H9 (cell line): Measurements from ENCODE around the gene DCANP1. TPM values are rescaled to one million over a fixed set of nuclear protein-coding genes. Genes with fewer than 3 reads are reported as not detected.

Experiments used
- DNase-seq: peaks from one replicate; pipeline ENCODE4 v3.0.0-alpha.2; 2017
- H2AFZ ChIP-seq: one replicate; pipeline ENCODE4 v1.6.1; 2013; ENCODE audit warnings: mild to moderate bottlenecking, low read length, control low read depth, moderate library complexity
- H2AK5ac ChIP-seq: 2 replicates; pipeline ENCODE4 v1.6.1; 2013; ENCODE audit warnings: low read length, control low read depth, mixed read lengths; ENCODE audit not compliant: insufficient read length
- H2BK120ac ChIP-seq: one replicate; pipeline ENCODE4 v1.6.1; 2013; ENCODE audit warnings: low read depth, mild to moderate bottlenecking, low read length, control low read depth, inconsistent platforms; ENCODE audit not compliant: poor library complexity, severe bottlenecking
- H2BK12ac ChIP-seq: 2 replicates; pipeline ENCODE4 v1.6.1; 2013; ENCODE audit warnings: low read length, control low read depth, mixed read lengths, low read depth; ENCODE audit not compliant: insufficient read length
- H2BK15ac ChIP-seq: 2 replicates; pipeline ENCODE4 v1.6.1; 2013; ENCODE audit warnings: low read depth, low read length, control low read depth
- H2BK20ac ChIP-seq: one replicate; pipeline ENCODE4 v1.6.1; 2013; ENCODE audit warnings: low read depth, mild to moderate bottlenecking, low read length, control low read depth, inconsistent platforms; ENCODE audit not compliant: poor library complexity, severe bottlenecking
- H2BK5ac ChIP-seq: 2 replicates; pipeline ENCODE4 v1.6.1; 2013; ENCODE audit warnings: low read length, control low read depth, mixed read lengths; ENCODE audit not compliant: insufficient read length
- H3K14ac ChIP-seq: 2 replicates; pipeline ENCODE4 v1.6.1; 2013; ENCODE audit warnings: low read length, control low read depth; ENCODE audit not compliant: insufficient read depth
- H3K18ac ChIP-seq: 2 replicates; pipeline ENCODE4 v1.6.1; 2013; ENCODE audit warnings: low read depth, mild to moderate bottlenecking, mixed read lengths, low read length, control low read depth; ENCODE audit not compliant: insufficient read length
- H3K23ac ChIP-seq: 2 replicates; pipeline ENCODE4 v1.6.1; 2013; ENCODE audit warnings: low read length, control low read depth, mixed read lengths, low read depth; ENCODE audit not compliant: insufficient read length
- H3K23me2 ChIP-seq: 2 replicates; pipeline ENCODE4 v1.6.1; 2013; ENCODE audit warnings: low read depth, mild to moderate bottlenecking, mixed read lengths, low read length, control low read depth; ENCODE audit not compliant: insufficient read length, poor library complexity, severe bottlenecking
- H3K27ac ChIP-seq: 2 replicates; pipeline ENCODE4 v1.5.1; 2013; ENCODE audit warnings: low read length, control low read depth, mixed read lengths, low read depth; ENCODE audit not compliant: insufficient read length
- H3K27me3 ChIP-seq: 2 replicates; pipeline ENCODE4 v1.6.1; 2013; ENCODE audit warnings: low read length, control low read depth, inconsistent platforms; ENCODE audit not compliant: insufficient read depth
- H3K4ac ChIP-seq: 2 replicates; pipeline ENCODE4 v1.6.1; 2013; ENCODE audit warnings: low read depth, mild to moderate bottlenecking, control low read depth, inconsistent platforms, low read length, moderate library complexity
- H3K4me1 ChIP-seq: 2 replicates; pipeline ENCODE4 v1.6.1; 2013; ENCODE audit warnings: low read length, control low read depth, inconsistent platforms; ENCODE audit not compliant: insufficient read depth
- H3K4me2 ChIP-seq: 2 replicates; pipeline ENCODE4 v1.6.1; 2013; ENCODE audit warnings: low read length, control low read depth, mixed read lengths; ENCODE audit not compliant: insufficient read length, insufficient read depth
- H3K56ac ChIP-seq: 2 replicates; pipeline ENCODE4 v1.6.1; 2013; ENCODE audit warnings: low read depth, mild to moderate bottlenecking, mixed read lengths, low read length, control low read depth; ENCODE audit not compliant: insufficient read length
- H3K79me1 ChIP-seq: 2 replicates; pipeline ENCODE4 v1.6.1; 2013; ENCODE audit warnings: low read depth, mild to moderate bottlenecking, moderate library complexity, low read length, control low read depth, inconsistent platforms; ENCODE audit not compliant: insufficient read depth, poor library complexity, severe bottlenecking
- H3K79me2 ChIP-seq: 2 replicates; pipeline ENCODE4 v1.6.1; 2013; ENCODE audit warnings: low read length, control low read depth, inconsistent platforms; ENCODE audit not compliant: insufficient read depth
- H3K9ac ChIP-seq: 2 replicates; pipeline ENCODE4 v1.6.1; 2013; ENCODE audit warnings: low read length, control low read depth, mixed read lengths; ENCODE audit not compliant: insufficient read length; ENCODE audit errors: extremely low read depth
- H3K9me3 ChIP-seq: one replicate; pipeline ENCODE4 v1.6.1; 2013; ENCODE audit warnings: low read depth, low read length, inconsistent platforms; ENCODE audit not compliant: control insufficient read depth
- H3T11ph ChIP-seq: one replicate; pipeline ENCODE4 v1.6.1; 2013; ENCODE audit warnings: mild to moderate bottlenecking, low read length, control low read depth, inconsistent platforms
- H4K20me1 ChIP-seq: one replicate; pipeline ENCODE4 v1.6.1; 2013; ENCODE audit not compliant: control insufficient read depth, insufficient read length, insufficient read depth
- H4K5ac ChIP-seq: 2 replicates; pipeline ENCODE4 v1.6.1; 2013; ENCODE audit warnings: low read depth, mild to moderate bottlenecking, mixed read lengths, low read length, control low read depth; ENCODE audit not compliant: insufficient read length
- H4K8ac ChIP-seq: replicated peaks from 2 replicates; pipeline ENCODE4 v1.6.1; 2013; ENCODE audit warnings: low read length, control low read depth, mixed read lengths, low read depth; ENCODE audit not compliant: insufficient read length
- H4K91ac ChIP-seq: 2 replicates; pipeline ENCODE4 v1.6.1; 2013; ENCODE audit warnings: low read depth, mild to moderate bottlenecking, moderate library complexity, mixed read lengths, low read length, control low read depth; ENCODE audit not compliant: insufficient read length
- H3K27ac Mint-ChIP-seq, 3 experiments: 2 replicates in 2 of 3; 3 replicates in 1 of 3; pipeline ENCODE4 v1.8.0; 2020 to 2021; ENCODE audit warnings: mixed read lengths in 3 of 3, mild to moderate bottlenecking in 1 of 3, moderate library complexity in 1 of 3
- H3K27me3 Mint-ChIP-seq: 2 replicates; pipeline ENCODE4 v1.8.0; 2021; ENCODE audit warnings: low read depth, mild to moderate bottlenecking, moderate library complexity, mixed read lengths
- H3K36me3 Mint-ChIP-seq, 3 experiments: 2 replicates in 2 of 3; 3 replicates in 1 of 3; pipeline ENCODE4 v1.8.0; 2020 to 2021; ENCODE audit warnings: low read depth in 3 of 3, mixed read lengths in 3 of 3; ENCODE audit not compliant: insufficient read depth in 1 of 3
- H3K4me1 Mint-ChIP-seq, 2 experiments: 2 replicates each; pipeline ENCODE4 v1.8.0; 2020; ENCODE audit warnings: mixed read lengths in 2 of 2
- H3K4me3 Mint-ChIP-seq, 2 experiments: 2 replicates in 1 of 2; 3 replicates in 1 of 2; pipeline ENCODE4 v1.8.0; 2020 to 2021; ENCODE audit warnings: mild to moderate bottlenecking in 2 of 2, mixed read lengths in 2 of 2, moderate library complexity in 1 of 2
- H3K9me3 Mint-ChIP-seq, 2 experiments: 2 replicates in 1 of 2; 3 replicates in 1 of 2; pipeline ENCODE4 v1.8.0; 2020; ENCODE audit warnings: mild to moderate bottlenecking in 2 of 2, mixed read lengths in 2 of 2, moderate library complexity in 1 of 2
- WGBS: extraction: QIAGEN DNeasy Blood & Tissue Kit; methylation state at CpG from one replicate; pipeline ENCODE4 v1.1.7; 2013; ENCODE audit warnings: missing lambda C conversion rate, low lambda C conversion rate, mixed read lengths; ENCODE audit not compliant: insufficient read length; ENCODE audit errors: extremely low coverage; 5-methylcytosine and 5-hydroxymethylcytosine counted together
- total RNA-seq: library from RNA; stranded (reverse); gene quantifications from 2 replicates; pipeline ENCODE4 v1.2.1, GENCODE V29; 2021
- TF ChIP-seq, protein P1 (sequence below): fragments of 200-600 bp; sonication (generic); conservative IDR thresholded peaks from 3 replicates; pipeline ENCODE4 v1.8.0; 2021; ENCODE audit warnings: antibody characterized with exemption, mild to moderate bottlenecking

The DCANP1 gene
- total RNA-seq, 1 experiment from 2014 or later = not detected

DNA sequence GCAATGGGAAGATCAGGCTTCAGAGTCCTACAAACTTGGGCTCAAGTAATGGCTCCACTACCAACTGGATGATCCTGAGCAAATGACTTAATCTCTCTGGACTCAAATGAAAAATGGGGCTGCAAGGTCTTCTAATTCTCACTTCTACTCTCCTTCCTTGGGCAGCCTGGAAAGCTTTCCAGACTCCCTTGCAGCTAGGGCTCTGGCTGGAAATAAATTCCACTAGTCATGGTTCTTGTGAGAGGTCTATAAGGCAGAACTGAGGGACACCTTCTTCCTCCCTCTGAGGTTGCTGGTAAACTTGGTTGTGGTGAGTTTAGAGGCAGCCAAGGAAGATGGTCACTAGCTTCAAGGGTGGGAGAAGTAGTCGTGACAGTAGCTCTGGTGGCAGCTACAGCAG lies 18.6 kb downstream of the DCANP1 start:
- Histone ChIP-seq H4K91ac (no peak overlapping the region), H3K23me2 (no peaks in the 10 kb centered on the region), H3K27ac (no peak overlapping the region), H3K9me3 (peaks cover 5% of the 10 kb centered on the region), H4K8ac (no peak overlapping the region), H2BK12ac (no peak overlapping the region), H4K20me1 (no peaks in the 10 kb centered on the region), H3K18ac (no peak overlapping the region), H2BK120ac (no peak overlapping the region), H3K27me3 (no peaks in the 10 kb centered on the region), H2BK20ac (no peak overlapping the region), H3K9ac (no peak overlapping the region), H2BK15ac (no peak overlapping the region), H3K4me2 (no peak overlapping the region), H3T11ph (no peak overlapping the region), H4K5ac (no peak overlapping the region), H3K79me2 (no peaks in the 10 kb centered on the region), H2AK5ac (no peak overlapping the region), H3K14ac (no peak overlapping the region), H2AFZ (no peak overlapping the region), H3K4me1 (no peaks in the 10 kb centered on the region), H3K79me1 (no peaks in the 10 kb centered on the region), H2BK5ac (no peak overlapping the region), H3K56ac (no peak overlapping the region), H3K4ac (no peak overlapping the region), H3K23ac (no peak overlapping the region)
- no CpG with 5 or more reads among the region's 1 CpG for WGBS
- DNase-seq = no peak
- Mint-ChIP-seq H3K27me3 (peaks cover 36% of the 10 kb centered on the region), H3K9me3 (peaks cover 10 to 14% of the 10 kb centered on the region in 2 experiments), H3K36me3 (peaks cover 2 to 11% (median 5%) of the 10 kb centered on the region in 3 experiments; a peak in 4 of 7 replicates), H3K27ac (no peak overlapping the region), H3K4me3 (no peak overlapping the region), H3K4me1 (peaks cover 0 to under 1% of the 10 kb centered on the region in 2 experiments; a peak in 1 of 4 replicates)
- TF ChIP-seq, protein P1, sequence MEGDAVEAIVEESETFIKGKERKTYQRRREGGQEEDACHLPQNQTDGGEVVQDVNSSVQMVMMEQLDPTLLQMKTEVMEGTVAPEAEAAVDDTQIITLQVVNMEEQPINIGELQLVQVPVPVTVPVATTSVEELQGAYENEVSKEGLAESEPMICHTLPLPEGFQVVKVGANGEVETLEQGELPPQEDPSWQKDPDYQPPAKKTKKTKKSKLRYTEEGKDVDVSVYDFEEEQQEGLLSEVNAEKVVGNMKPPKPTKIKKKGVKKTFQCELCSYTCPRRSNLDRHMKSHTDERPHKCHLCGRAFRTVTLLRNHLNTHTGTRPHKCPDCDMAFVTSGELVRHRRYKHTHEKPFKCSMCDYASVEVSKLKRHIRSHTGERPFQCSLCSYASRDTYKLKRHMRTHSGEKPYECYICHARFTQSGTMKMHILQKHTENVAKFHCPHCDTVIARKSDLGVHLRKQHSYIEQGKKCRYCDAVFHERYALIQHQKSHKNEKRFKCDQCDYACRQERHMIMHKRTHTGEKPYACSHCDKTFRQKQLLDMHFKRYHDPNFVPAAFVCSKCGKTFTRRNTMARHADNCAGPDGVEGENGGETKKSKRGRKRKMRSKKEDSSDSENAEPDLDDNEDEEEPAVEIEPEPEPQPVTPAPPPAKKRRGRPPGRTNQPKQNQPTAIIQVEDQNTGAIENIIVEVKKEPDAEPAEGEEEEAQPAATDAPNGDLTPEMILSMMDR = no peak
